GM13976 (cell line): ENCODE measurements around the gene FAM9B.
"Not testable (repeated sequence)": the region's sequence is repeated elsewhere in the genome, so short reads cannot be mapped to it uniquely, and the experiment has no call there.

Source experiments
- DNase-seq: peaks from one replicate; pipeline ENCODE4 v3.0.0; 2012; ENCODE audit warnings: low spot score
- in situ Hi-C: fragments of 300-500 bp; cut with MboI; formaldehyde crosslinking; loops from one replicate; pipeline ENCODE4 v1.12.0; 2022; ENCODE audit warnings: low sequenced_read_pairs, mixed read lengths, inconsistent platforms; ENCODE audit not compliant: unreplicated experiment
- TF ChIP-seq, protein P1 (sequence below): IDR thresholded peaks from 2 replicates; pipeline ENCODE4 v1.5.1; 2012; ENCODE audit warnings: borderline replicate concordance, mild to moderate bottlenecking; ENCODE audit not compliant: insufficient read depth; ENCODE audit errors: extremely low read depth, missing control alignments, control extremely low read depth

The FAM9B gene

DNA sequence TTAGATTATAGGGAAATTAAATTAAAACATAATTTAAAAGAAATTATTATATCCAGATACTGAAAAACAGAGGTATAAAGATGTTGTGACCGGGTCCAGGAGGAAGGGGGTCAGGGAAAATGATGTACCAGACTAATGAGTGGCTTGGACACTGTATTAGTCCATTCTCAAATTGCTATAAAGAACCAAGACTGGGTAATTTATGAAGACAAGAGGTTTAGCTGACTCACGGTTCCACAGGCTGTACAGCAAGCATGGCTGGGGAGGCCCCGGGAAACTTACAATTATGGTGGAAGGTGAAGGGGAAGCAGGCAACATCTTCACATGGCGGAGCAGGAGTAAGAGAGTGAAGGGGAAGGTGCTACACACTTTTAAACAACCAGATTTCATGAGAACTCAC, 3.4 kb upstream of the FAM9B start:
- TF ChIP-seq, protein P1, sequence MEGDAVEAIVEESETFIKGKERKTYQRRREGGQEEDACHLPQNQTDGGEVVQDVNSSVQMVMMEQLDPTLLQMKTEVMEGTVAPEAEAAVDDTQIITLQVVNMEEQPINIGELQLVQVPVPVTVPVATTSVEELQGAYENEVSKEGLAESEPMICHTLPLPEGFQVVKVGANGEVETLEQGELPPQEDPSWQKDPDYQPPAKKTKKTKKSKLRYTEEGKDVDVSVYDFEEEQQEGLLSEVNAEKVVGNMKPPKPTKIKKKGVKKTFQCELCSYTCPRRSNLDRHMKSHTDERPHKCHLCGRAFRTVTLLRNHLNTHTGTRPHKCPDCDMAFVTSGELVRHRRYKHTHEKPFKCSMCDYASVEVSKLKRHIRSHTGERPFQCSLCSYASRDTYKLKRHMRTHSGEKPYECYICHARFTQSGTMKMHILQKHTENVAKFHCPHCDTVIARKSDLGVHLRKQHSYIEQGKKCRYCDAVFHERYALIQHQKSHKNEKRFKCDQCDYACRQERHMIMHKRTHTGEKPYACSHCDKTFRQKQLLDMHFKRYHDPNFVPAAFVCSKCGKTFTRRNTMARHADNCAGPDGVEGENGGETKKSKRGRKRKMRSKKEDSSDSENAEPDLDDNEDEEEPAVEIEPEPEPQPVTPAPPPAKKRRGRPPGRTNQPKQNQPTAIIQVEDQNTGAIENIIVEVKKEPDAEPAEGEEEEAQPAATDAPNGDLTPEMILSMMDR, result no peak
- in situ Hi-C loops, result no loop called here

DNA sequence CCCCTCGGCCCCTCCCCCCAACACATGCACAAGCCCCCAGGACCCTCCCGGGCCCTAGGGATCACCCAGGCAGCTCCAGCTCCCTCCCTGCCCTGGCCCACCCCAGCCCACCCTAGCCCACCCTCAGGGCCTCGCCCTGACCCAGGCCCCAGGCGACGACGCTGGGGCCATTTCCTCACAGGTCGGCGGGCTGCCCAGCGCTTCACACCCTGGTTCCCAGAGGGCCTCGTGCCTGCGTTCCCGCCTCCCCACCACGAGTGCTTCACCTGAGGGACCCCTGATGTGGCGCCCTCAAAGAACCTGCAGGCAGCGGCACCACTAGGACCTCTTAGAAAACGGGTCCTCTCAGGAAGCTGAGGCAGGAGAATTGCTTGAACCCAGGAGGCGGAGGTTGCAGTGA, 341 bp downstream of the FAM9B start:
- in situ Hi-C loops, result no loop called here
- TF ChIP-seq, protein P1, result no peak
- no peak for DNase-seq

More for the DNA sequence above, 3.4 kb upstream of the FAM9B start:
- no peak for DNase-seq

DNA sequence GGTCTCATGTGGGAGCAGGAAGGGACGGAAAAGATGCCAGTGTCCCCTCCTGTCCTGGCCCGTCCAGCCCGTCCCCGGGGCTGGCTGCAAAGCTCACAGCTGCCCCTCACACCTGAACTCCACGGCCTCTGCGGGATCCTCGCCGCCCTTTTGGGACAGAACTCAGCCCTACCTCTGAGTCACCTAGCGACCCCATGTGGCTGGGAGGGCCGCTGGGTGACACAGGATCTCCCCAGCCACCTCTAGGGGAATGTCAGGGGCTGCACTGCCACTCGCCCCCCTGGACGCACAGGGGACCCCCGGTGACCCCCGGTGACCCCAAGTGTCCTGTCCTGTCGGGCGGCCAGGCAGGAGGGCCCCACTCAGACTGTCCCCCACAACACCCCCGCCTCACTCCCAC, 748 bp downstream of the FAM9B start:
- in situ Hi-C loops, result no loop called here

DNA sequence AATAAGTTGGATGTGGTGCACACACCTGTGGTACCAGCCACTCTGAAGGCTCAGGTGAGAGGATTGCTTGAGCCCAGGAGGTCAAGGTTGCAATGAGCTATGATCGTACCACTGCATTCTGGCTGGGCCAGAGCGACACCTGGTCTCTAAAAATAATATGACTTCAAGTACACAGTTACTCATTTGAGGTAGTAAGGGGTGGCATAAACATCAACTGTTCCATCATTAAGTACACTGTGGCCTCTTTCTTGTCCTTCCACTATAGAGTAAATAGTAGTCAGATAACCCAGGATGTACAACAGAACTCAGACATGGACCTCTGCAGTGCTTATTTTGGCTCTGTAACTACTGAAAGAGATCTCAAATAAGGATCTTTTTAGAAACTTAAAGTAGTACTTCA, 10.6 kb downstream of the FAM9B start:
- TF ChIP-seq, protein P1, result no peak
- DNase-seq, result no peak
- in situ Hi-C loops, result no loop called here

More for the DNA sequence above, 748 bp downstream of the FAM9B start:
- TF ChIP-seq, protein P1, result no peak
- no peak for DNase-seq

DNA sequence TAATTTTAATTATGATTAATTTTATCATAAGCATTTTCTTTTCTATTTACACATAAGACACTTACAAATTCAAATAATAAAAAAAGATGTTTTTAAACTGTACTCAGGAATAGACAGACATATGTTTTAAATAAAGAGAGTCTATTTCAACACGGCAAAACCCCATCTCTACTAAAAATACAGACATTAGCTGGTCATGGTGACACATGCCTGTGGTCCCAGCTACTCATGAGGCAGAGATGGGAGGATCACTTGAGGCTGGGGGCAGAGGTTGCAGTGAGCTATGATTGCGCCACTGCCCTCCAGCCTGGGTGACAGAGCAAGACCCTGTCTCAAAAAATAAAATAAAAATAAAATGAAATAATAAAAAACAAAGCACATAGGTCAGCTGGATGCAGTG, 14.8 kb downstream of the FAM9B start:
- in situ Hi-C loops, result no loop called here
- TF ChIP-seq, protein P1, result no peak
- no peak for DNase-seq

DNA sequence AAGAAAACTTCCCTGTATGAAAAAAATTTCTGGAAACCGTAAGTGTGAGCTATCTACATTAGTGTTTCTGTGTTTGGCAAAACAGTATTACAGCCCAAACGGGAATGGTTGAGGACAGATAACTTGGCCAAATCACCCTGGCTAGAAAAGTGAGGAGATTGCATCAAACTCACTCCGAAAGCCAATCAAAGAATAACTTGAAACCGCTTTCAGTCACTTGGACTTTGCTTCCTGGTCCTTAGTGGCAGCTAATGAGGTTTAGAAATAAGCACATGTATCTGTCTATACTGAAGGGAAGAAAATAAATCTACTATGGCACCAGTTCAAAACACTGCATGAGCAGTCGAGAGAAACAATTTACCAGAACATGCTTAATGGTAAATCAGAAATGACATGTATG, 15.6 kb downstream of the FAM9B start:
- in situ Hi-C loops, DNase-seq: not testable (repeated sequence)

DNA sequence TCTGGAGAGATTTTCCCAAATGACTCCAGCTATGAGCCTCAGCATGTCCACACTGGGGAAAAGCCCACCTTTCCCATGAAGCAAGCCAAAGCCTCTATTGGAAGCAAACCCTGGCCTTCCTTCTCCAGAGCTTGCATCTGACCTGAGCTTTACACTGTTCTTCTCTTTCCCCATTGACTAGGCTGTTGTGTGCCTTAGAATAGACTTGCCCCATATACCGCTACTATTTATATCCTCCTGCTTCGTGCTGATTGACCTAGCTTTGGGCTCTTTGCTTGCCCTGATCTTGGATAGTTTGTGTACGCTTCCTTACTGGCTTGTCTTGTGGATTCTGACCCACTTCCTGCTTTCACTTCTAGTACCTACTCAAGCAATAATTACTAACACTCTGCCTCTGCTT, 30.9 kb downstream of the FAM9B start:
- DNase-seq, result no peak
- TF ChIP-seq, protein P1, result no peak
- in situ Hi-C loops, result no loop called here
